GM19455 (cell line): ENCODE measurements around the gene POU4F2.
"Not testable (repeated sequence)": the region's sequence is repeated elsewhere in the genome, so short reads cannot be mapped to it uniquely, and the experiment has no call there.

Experiments
- ATAC-seq: cut with Tn5 transposase; IDR thresholded peaks from one replicate; pipeline ENCODE4 v1.9.1; 2021; ENCODE audit not compliant: unreplicated experiment

POU4F2 gene

GRCh38 chr4:146654687-146655520 is 16.2 kb downstream of the POU4F2 start:
- ATAC-seq: no peak

GRCh38 chr4:146655521-146655856 is 16.8 kb downstream of the POU4F2 start:
- ATAC-seq: no peak

- no peak for ATAC-seq
Measured at GRCh38 chr4:146661367-146661766, 22.7 kb downstream of the POU4F2 start.

- ATAC-seq: not testable (repeated sequence)
Measured at GRCh38 chr4:146663968-146664311, 25.2 kb downstream of the POU4F2 start.

- ATAC-seq: no peak
Measured at GRCh38 chr4:146674829-146675570, 36.3 kb downstream of the POU4F2 start.
